ENCODE measurements around the gene NCBP3. TPM values are rescaled to one million over a fixed set of nuclear protein-coding genes. Genes with fewer than 3 reads are reported as not detected.

NCBP3 gene
- total and polyA plus RNA-seq, 8 donors = 13.7 to 34.2 (median 15.4) TPM

DNA sequence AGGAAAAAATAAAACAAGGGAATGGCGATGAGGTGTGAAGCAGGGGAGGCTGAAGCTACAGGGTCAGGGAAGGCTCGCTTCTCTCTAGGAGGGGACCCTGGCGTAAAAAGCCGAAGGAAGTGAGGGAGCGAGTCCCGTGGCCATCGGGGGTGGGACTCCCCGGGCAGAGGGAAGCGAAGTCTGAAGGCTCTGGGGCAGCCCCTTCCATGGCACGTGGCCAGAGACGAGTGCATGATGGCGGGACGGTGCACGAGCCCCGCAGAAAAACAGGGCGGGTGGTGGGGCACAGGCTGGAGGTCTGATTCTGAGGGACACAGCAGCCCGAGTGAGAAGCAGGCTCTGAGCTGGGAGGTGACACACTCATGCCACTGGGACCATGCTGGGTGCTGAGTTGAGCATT, 21.1 kb upstream of the NCBP3 start:
- Histone ChIP-seq H3K27ac (no peak overlapping the region), H3K9me3 (no peaks in the 10 kb centered on the region), H3K27me3 (no peaks in the 10 kb centered on the region), H3K4me1 (no peaks in the 10 kb centered on the region), H3K4me3 (no peak overlapping the region), H3K36me3 (no peaks in the 10 kb centered on the region)
- TF ChIP-seq, protein P1, sequence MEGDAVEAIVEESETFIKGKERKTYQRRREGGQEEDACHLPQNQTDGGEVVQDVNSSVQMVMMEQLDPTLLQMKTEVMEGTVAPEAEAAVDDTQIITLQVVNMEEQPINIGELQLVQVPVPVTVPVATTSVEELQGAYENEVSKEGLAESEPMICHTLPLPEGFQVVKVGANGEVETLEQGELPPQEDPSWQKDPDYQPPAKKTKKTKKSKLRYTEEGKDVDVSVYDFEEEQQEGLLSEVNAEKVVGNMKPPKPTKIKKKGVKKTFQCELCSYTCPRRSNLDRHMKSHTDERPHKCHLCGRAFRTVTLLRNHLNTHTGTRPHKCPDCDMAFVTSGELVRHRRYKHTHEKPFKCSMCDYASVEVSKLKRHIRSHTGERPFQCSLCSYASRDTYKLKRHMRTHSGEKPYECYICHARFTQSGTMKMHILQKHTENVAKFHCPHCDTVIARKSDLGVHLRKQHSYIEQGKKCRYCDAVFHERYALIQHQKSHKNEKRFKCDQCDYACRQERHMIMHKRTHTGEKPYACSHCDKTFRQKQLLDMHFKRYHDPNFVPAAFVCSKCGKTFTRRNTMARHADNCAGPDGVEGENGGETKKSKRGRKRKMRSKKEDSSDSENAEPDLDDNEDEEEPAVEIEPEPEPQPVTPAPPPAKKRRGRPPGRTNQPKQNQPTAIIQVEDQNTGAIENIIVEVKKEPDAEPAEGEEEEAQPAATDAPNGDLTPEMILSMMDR (IDR thresholded peaks at IDR 0.05) = no peak
- FAIRE-seq (no peak), DNase-seq (no peak), ATAC-seq (no peak)
- WGBS, 2 donors = 85 to 89% methylated on average over 17 of the region's 17 CpGs
- intact Hi-C loops (cut with DNase I) = no loop called here

- ATAC-seq = no peak
- TF ChIP-seq, protein P1 (IDR thresholded peaks at IDR 0.05) = no peak
- FAIRE-seq = no peak
- 92 to 95% methylated on average over 19 to 21 of the region's 21 CpGs for WGBS, 2 donors
- Histone ChIP-seq H3K4me3 (no peak overlapping the region), H3K4me1 (no peaks in the 10 kb centered on the region), H3K27me3 (no peaks in the 10 kb centered on the region), H3K9me3 (no peaks in the 10 kb centered on the region), H3K27ac (no peak overlapping the region), H3K36me3 (no peaks in the 10 kb centered on the region)
- DNase-seq = no peak
- intact Hi-C loops (cut with DNase I) = no loop called here
These were observed 20.2 kb upstream of the NCBP3 start for GRCh38 chr17:3866276-3866675.

- WGBS, 2 donors = 91 to 92% methylated on average over 8 of the region's 8 CpGs
- intact Hi-C loops (cut with DNase I) = no loop called here
- FAIRE-seq (no peak), ATAC-seq (peak in 3 of 4 donors; percentile 14 to 36 (median 28)), DNase-seq (no peak)
- Histone ChIP-seq H3K4me3 (no peak overlapping the region), H3K27me3 (no peaks in the 10 kb centered on the region), H3K4me1 (no peaks in the 10 kb centered on the region), H3K36me3 (no peaks in the 10 kb centered on the region), H3K27ac (no peak overlapping the region), H3K9me3 (no peaks in the 10 kb centered on the region)
- TF ChIP-seq, protein P1 (IDR thresholded peaks at IDR 0.05) = no peak
These were observed 19.1 kb upstream of the NCBP3 start for GRCh38 chr17:3865176-3865575.

DNA sequence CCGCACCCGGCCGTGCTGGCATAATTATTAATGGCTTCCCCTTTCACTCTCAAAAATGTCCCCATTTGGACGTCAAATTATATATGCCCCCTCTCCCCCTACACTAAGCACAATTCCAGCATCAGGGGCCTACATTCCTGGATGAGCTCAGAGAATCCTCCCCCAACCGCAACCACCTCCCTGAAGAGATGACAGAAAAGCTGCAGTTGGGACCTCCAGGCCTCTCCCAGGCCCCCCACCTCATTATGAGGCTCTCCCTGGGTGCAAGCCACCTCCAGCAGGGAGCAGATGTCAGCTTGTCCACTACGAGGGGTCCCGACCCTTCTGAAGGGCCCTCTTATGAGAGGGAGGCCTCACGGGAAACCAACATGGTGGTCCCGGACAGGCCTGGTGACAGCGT, 18.5 kb upstream of the NCBP3 start:
- no peak overlapping the region for H3K27ac ChIP-seq
- TF ChIP-seq, protein P1 (IDR thresholded peaks at IDR 0.05) = no peak
- DNase-seq (no peak), ATAC-seq (no peak), FAIRE-seq (no peak)
- no peaks in the 10 kb centered on the region for H3K9me3 ChIP-seq
- 85 to 86% methylated on average over 10 of the region's 10 CpGs for WGBS, 2 donors
- H3K4me1 ChIP-seq = no peaks in the 10 kb centered on the region
- H3K27me3 ChIP-seq = no peaks in the 10 kb centered on the region
- H3K36me3 ChIP-seq = no peaks in the 10 kb centered on the region
- intact Hi-C loops (cut with DNase I) = loop anchor here in 1 of 3 donors (5.0 kb wide), 1 partner anchor 43 kb away; no protein-coding TSS in a partner anchor
- no peak overlapping the region for H3K4me3 ChIP-seq

GRCh38 chr17:3861761-3862681, 16.0 kb upstream of the NCBP3 start:
- TF ChIP-seq, protein P1 (IDR thresholded peaks at IDR 0.05) = no peak
- ATAC-seq (no peak), FAIRE-seq (no peak), DNase-seq (no peak)
- no peaks in the 10 kb centered on the region for H3K4me1 ChIP-seq
- no peak overlapping the region for H3K4me3 ChIP-seq
- H3K27ac ChIP-seq = no peak overlapping the region
- H3K27me3 ChIP-seq = no peaks in the 10 kb centered on the region
- no peaks in the 10 kb centered on the region for H3K36me3 ChIP-seq
- intact Hi-C loops (cut with DNase I) = loop anchor here in 1 of 3 donors (5.0 kb wide), 1 partner anchor 45 kb away; no protein-coding TSS in a partner anchor
- 88 to 90% methylated on average over 28 of the region's 28 CpGs for WGBS, 2 donors
- no peaks in the 10 kb centered on the region for H3K9me3 ChIP-seq
